ENCODE data around the gene FLYWCH2.

DNA sequence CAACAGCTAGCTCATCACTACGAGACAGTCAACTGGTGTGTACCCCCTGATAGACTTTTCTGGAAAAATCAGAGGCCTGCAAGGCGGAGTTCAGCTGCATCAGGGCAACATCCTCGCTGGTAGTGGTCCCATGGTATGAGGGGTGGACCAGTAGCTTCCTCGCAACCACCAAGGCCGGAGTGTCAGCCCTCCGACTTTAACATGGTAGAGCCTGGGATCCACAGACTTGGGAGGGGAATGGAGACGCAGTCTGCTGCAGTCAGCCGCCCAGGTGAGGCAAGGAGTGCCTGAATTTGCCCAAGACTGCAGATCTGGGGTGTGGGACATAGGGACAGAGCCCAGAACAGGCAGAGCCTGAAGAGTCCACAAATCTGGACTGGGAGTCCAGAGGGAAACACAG lies 39.5 kb upstream of the FLYWCH2 start:
- TF ChIP-seq, protein P1, sequence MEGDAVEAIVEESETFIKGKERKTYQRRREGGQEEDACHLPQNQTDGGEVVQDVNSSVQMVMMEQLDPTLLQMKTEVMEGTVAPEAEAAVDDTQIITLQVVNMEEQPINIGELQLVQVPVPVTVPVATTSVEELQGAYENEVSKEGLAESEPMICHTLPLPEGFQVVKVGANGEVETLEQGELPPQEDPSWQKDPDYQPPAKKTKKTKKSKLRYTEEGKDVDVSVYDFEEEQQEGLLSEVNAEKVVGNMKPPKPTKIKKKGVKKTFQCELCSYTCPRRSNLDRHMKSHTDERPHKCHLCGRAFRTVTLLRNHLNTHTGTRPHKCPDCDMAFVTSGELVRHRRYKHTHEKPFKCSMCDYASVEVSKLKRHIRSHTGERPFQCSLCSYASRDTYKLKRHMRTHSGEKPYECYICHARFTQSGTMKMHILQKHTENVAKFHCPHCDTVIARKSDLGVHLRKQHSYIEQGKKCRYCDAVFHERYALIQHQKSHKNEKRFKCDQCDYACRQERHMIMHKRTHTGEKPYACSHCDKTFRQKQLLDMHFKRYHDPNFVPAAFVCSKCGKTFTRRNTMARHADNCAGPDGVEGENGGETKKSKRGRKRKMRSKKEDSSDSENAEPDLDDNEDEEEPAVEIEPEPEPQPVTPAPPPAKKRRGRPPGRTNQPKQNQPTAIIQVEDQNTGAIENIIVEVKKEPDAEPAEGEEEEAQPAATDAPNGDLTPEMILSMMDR (IDR thresholded peaks at IDR 0.05) = no peak
- TF ChIP-seq POLR2A (IDR thresholded peaks at IDR 0.05) = no peak

All from testis (tissue), 2 donors.